ENCODE results near the gene AGXT. TPM values are rescaled to one million over a fixed set of nuclear protein-coding genes. Genes with fewer than 3 reads are reported as not detected.

AGXT gene
- total RNA-seq, 6 experiments from 2014 or later = 744 to 1,833 (median 1,254) TPM

- intact Hi-C loops (cut with DNase I) = loop anchor here in 1 of 2 donors (10.0 kb wide), 1 partner anchor 78 kb away; the partner anchor contains the start of gene SNED1
- Histone ChIP-seq H3K9me3 (no peaks in the 10 kb centered on the region), H3K4me3 (no peak overlapping the region), H3K36me3 (no peaks in the 10 kb centered on the region), H3K4me1 (peaks cover 0 to 8% (median 0%) of the 10 kb centered on the region in 4 donors), H3K27ac (no peak overlapping the region), H3K27me3 (no peaks in the 10 kb centered on the region)
- DNase-seq (peak; percentile 19 to 50 (median 39)), ATAC-seq (no peak)
- no peak for TF ChIP-seq POLR2A (IDR thresholded peaks at IDR 0.05)
- no peak for TF ChIP-seq CTCF (IDR thresholded peaks at IDR 0.05)
- WGBS (ENCODE audit: insufficient coverage, low coverage, low lambda C conversion rate, missing lambda C conversion rate) = 90% methylated on average over 4 of the region's 20 CpGs
Observed at GRCh38 chr2:240917009-240917683, 48.5 kb downstream of the AGXT start.

GRCh38 chr2:240917684-240918257 is 49.1 kb downstream of the AGXT start:
- no peaks in the 10 kb centered on the region for H3K36me3 ChIP-seq
- intact Hi-C loops (cut with DNase I) = loop anchor here in 1 of 2 donors (10.0 kb wide), 1 partner anchor 77 kb away; the partner anchor contains the start of gene SNED1
- H3K4me1 ChIP-seq = peaks cover 0 to 8% (median 0%) of the 10 kb centered on the region in 4 donors
- no peaks in the 10 kb centered on the region for H3K9me3 ChIP-seq
- ATAC-seq (no peak), DNase-seq (peak; percentile 14 to 43 (median 35))
- H3K4me3 ChIP-seq = no peak overlapping the region
- no peak for TF ChIP-seq CTCF (IDR thresholded peaks at IDR 0.05)
- H3K27ac ChIP-seq = no peak overlapping the region
- no CpG with 5 or more reads among the region's 10 CpGs for WGBS (ENCODE audit: insufficient coverage, low coverage, low lambda C conversion rate, missing lambda C conversion rate)
- no peaks in the 10 kb centered on the region for H3K27me3 ChIP-seq

GRCh38 chr2:240918258-240919091 is 49.9 kb downstream of the AGXT start:
- ATAC-seq = no peak

GRCh38 chr2:240919161-240919781 is 50.6 kb downstream of the AGXT start:
- Histone ChIP-seq H3K36me3 (no peaks in the 10 kb centered on the region), H3K27ac (no peak overlapping the region), H3K27me3 (no peaks in the 10 kb centered on the region), H3K9me3 (no peaks in the 10 kb centered on the region), H3K4me3 (no peak overlapping the region), H3K4me1 (no peaks in the 10 kb centered on the region)
- no peak for TF ChIP-seq CTCF (IDR thresholded peaks at IDR 0.05)
- no peak for TF ChIP-seq POLR2A (IDR thresholded peaks at IDR 0.05)
- WGBS (ENCODE audit: insufficient coverage, low coverage, low lambda C conversion rate, missing lambda C conversion rate) = 100% methylated on average over 2 of the region's 19 CpGs
- DNase-seq (peak; percentile 13 to 43 (median 31)), ATAC-seq (no peak)
- intact Hi-C loops (cut with DNase I) = loop anchor here in 1 of 2 donors (10.0 kb wide), 1 partner anchor 76 kb away; the partner anchor contains the start of gene SNED1

More at GRCh38 chr2:240918258-240919091, 49.9 kb downstream of the AGXT start:
- no peaks in the 10 kb centered on the region for H3K9me3 ChIP-seq
- H3K27ac ChIP-seq = no peak overlapping the region
- WGBS (ENCODE audit: insufficient coverage, low coverage, low lambda C conversion rate, missing lambda C conversion rate) = 95% methylated on average over 4 of the region's 36 CpGs
- no peak for TF ChIP-seq POLR2A (IDR thresholded peaks at IDR 0.05)
- no peak overlapping the region for H3K4me3 ChIP-seq
- peak; percentile 17 to 48 (median 37) for DNase-seq
- H3K36me3 ChIP-seq = no peaks in the 10 kb centered on the region
- peaks cover 0 to 7% (median 0%) of the 10 kb centered on the region in 4 donors for H3K4me1 ChIP-seq
- intact Hi-C loops (cut with DNase I) = loop anchor here in 1 of 2 donors (10.0 kb wide), 1 partner anchor 76 kb away; the partner anchor contains the start of gene SNED1
- no peaks in the 10 kb centered on the region for H3K27me3 ChIP-seq

Data from right lobe of liver (tissue), 6 donors.